ENCODE measurements around the gene KCND3.

The KCND3 gene

GRCh38 chr1:111909030-111909429 lies 80.4 kb downstream of the KCND3 start:
- DNase-seq = no peak

DNA sequence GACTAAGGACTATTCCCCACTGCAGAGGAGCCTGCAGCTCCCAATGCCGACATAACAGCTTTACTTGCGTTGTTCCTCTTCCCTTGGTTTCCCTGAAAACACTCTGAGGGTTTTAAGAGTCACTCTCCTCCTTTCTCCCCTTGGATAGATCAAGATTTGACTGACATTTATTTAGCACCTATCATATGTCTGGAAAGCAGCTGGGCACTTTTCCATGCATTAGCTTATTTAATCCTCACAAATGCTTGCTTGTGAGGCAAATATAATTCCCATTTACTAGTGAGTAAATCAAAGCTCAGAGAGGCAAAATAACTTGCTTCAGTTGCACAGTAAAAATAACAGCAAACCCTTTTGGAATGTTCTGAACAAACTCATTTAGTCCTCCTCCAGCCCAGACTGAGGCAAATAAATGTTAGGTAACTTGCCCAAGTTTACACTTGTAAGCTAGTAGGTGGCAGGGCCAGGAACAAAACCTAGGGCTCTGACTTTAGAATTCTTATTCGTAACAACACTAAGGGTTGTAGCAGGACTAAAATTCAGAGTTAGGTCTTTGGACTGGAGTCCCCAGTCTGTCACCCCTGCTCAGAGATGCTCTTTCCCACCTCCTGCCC lies 81.4 kb downstream of the KCND3 start:
- no peak for DNase-seq

DNA sequence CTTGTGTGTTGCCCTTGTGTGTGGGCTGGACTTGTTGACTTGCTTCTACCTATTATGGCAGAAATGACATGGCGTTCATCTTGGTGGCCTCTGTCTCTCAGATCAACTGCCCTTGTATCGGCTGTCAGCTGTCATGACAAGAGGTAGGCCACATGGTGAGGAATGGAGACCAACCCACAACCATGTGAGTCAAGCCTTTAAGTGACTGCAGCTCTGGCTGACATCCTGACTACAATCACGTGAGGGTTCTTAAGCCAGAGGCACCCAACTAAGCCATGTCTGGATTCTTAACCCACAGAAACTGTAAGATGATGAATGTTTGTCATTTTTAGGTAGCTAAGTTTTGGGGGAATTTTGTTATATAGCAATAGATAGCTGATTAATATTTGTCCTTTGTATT lies 82.1 kb downstream of the KCND3 start:
- DNase-seq = no peak

- DNase-seq = no peak
Measured at GRCh38 chr1:111906816-111907215, 82.7 kb downstream of the KCND3 start.

DNA sequence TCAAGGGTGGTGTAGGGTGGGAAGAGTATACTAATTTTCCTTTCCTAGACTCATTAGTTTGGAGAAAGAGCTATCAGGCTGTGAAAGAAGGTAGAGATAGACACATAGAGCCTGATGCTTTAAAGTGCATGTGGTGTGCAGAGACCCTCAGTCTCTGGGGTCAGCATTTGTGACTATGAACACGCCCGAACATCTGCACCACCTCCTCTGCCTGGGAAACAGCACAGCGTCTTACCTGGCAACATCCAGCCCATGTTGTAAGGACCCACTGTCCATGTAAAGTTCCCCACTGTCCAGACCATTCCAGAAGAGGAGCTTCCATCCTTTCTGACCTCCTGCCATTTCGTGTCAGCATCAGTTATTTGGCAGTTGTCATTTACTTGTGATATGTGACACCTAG lies 83.4 kb downstream of the KCND3 start:
- DNase-seq = no peak

DNA sequence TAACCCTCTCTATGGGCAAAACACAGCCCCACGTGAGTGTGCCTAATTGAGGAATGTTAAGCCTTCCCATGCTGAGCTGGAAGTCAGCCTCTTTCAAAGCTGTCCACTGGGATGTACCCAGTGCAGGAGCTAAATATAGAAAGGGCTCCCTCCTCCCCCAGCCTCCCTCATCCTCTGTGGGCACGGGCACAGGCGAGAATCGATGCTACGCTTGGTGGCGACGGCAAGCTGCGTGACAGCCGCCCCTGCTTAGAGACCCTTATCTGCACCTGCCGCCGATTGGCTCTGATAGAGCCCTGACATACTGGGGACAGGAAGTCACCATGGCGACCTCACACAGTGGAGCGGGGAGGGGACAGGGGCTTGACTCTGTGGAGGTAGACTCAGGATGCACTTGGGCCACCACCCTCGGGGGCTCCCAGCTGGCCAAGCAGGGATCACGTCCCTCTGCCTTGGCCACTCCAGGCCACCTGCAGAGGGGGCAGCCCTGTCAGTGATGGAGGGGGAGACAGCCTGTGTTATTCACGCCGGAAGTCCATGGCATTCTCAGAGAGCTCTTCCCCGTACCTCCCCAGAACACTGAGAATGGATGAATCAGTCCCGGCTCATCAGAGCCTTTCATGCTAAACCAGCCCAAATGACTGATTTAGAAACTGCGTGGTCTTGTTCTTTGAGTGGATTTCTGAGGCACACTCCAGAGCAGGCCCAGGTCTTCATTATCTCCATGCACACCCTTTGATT lies 84.8 kb downstream of the KCND3 start:
- DNase-seq = no peak

DNA sequence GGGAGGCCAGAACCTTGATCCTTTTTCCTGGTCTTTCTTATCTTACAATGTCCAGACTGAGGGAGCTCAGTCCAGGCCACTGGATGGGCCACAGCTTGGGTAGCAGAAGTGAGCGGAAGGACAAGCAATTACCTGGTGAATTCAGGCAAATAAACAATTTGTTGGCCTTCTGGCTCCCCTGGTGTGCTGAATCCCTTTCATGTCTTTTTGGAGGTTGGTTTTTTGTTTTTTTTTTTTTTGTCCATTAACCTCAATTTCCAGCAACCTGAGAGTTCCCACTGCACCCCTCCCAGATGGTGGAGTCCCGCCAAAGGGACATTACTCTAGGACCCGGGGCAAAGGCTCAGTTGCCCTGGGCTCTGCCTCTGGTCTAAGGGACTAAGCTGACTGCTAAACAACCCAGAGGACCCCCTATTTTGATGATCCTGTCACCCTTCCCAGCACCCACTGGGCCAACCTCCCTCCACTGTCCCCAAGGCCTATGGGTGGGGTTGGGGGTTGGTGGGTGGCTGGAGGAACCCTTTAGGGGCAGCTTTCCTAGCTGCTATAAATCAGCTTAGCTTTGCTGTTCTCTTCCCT lies 85.5 kb downstream of the KCND3 start:
- no peak for DNase-seq

GRCh38 chr1:111903148-111903870 lies 86.2 kb downstream of the KCND3 start:
- no peak for DNase-seq

- DNase-seq = no peak
Measured at GRCh38 chr1:111895469-111895868, 94.0 kb downstream of the KCND3 start.

DNA sequence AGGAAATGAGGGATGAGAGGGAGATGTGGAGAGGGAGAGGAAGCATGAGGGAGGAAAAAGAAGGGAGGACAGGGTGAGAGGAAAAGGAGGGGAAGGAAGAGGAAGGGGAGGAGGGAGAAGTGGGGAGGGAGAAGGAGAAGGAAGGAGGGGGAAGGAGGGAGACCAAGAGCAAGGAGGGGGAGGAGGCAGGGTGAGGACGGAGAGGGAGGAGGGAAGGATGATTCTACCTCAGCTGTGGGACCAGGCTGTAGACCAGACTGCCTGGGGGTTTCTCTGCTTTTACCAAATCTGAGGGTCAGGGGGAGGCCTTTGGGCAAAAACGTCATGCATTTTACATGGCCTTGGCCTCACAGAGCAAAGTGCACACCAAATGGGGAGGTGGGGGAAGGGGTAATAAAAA lies 94.5 kb downstream of the KCND3 start:
- no peak for DNase-seq

DNA sequence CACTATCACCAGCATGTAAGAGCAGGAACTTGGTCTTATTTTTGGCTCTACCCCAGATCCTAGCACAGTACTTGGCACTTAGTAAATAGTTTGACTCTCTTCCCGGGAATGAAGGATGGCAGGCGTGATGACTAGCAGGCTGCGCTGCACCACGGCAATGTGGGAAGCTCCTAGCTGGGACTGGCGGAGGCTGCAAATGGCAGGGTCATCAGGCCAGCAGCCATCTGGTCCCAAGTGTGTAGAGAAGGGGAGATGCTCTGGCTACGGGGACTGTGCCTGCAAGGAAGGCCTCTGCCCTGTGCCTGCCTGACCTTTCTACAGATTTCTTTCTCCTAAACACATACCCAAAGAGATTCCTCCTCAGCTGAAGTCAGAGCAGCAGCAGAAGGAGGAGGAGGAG lies 95.0 kb downstream of the KCND3 start:
- DNase-seq = no peak

DNA sequence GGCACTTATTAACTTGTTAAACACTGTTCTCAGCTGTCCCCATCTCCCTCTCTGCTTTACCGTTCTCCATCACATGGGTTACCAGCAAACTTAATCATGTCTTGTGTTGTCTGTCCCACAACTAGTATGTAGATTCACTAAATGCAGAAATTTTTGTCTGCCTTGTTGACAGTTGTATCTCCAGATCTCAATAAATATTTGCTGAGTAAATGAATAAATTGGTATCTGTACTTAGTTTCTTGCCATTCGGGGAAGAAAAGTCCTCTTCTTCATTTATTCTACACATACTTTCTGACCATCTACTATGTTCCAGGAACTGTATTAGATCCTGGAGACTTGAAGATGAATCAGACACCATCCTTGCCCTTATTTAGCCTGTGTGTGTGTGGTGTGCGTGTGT lies 97.9 kb downstream of the KCND3 start:
- DNase-seq = no peak

DNA sequence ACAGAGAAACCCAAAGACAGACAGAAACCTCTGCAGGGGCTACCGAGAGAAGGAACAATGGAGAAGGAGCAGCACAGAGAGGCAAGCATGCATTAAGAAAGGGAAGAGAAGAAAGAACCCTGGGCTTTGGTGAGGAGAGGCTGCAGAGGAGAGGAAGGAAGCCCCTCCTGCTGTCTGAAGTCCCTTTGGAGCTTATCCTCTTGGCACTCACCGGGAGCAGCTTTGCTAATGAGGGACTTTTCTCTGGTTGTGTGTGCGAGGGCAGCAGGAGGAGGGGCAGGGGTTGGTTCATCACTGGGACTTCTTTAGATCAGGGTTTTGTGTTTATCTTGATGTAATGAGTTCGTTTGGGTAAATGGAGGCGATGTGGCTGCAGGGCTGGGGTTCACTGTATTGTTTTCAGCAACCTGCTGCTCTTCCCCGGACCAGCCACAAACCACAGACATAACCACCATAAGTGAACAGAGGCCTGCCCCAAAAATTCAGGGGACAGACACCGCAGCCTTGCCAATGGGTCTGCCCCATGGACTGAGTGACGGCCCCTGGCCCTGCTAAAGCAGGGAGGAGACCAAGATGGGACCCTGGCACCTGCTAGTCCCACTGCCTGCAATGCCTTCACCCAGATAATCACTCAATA lies 100.6 kb downstream of the KCND3 start:
- DNase-seq = no peak

GRCh38 chr1:111887875-111888274 lies 101.6 kb downstream of the KCND3 start:
- DNase-seq = no peak

GRCh38 chr1:111887385-111887784 lies 102.1 kb downstream of the KCND3 start:
- DNase-seq = no peak

GRCh38 chr1:111886741-111887140 lies 102.7 kb downstream of the KCND3 start:
- DNase-seq = no peak

DNA sequence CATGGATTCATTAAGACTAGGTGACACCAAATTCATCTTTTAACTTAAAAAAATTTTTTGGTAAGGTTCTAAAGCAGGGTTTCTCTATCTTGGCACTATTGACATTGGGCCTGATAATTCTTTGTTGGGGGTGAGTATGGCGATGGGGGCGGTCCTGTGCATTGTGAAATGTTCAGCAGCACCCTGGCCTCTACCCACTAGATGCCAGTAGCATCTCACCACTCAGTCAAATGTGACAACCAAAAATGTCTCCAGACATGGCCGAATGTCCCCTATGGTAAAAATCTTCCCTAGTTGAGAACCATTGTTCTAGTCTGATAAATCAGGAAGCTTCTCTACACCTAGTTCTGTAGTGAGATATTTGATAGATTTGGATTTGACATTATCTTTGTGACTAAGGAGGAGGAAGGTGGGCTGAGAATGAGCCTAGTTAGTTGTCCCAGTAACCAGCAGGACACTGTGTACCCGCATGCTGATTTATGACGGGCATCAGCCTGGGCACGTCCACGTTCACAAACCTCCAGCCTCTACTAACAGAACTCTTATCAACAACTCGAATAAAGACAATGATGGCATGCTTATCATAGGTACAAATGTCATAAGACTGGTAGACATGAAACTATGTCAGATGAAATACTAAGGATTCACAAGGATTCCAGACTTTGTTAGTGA lies 104.6 kb downstream of the KCND3 start:
- DNase-seq = no peak

GRCh38 chr1:111882986-111883560 lies 106.4 kb downstream of the KCND3 start:
- DNase-seq = no peak

DNA sequence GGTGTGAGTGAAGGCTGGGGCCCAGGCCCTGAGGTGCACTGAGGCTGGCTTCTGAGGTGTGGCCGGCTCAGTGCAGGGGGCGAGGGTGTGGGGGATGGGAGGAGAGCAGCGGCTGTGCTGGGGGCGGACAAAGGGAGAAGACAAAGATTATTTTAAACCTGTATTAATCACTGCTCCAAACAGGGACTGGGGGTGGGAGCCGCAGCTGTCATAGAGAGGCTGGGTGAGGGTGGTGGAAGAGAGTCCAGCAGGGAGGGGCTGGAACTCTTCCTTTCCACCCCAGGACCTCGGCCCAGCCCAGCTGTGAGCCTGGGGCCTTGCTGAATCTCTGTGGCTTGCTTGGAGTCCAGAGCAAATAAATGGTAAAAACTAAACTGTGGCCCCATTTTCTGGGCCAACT lies 106.9 kb downstream of the KCND3 start:
- DNase-seq = no peak

DNA sequence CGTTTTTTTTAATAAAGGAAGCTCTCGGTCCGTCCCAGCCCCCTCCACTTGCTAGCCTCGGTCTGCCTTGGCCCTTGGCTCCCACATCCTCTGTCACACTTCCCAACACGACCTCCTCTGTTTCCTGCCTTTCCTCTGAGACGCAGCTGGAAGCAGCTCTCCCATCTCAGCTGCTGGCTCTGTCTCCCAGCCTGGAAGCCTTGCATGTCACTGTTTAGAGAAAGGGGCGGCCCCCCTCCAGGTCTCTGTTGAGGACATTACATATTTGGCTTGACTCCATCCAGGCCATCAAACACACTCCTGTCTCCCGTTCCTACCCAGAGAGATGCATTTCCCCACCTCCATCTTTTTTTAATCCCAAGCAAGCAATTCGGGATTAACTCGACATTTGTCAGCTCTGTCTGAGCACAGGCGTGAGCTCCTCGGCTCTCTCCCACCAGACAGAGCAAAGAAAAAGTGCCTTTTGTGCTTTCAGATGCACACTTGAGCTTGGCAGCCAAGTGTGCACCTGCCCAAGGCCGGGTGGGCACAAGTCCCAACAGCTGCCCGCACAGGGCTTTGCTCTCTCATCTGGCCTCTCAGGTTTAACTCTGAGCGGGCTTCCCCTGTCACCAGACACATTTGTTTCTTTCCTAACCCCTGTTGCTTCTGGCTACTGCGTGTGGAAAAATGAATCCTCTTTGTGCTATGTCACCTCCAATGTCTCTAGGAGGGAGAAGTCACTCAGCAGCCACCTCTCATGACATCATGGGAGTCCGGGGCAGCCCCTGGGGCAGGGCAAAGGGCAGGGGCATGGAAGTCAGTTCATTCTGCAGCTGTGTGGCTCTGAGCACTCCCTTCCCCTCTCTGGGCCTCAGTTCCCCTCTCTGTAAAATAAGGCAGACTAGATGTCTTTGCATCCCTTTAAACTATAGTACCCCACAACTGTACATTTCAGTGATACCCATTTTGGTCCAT lies 108.3 kb downstream of the KCND3 start:
- DNase-seq = no peak

GRCh38 chr1:111879081-111879480 lies 110.4 kb downstream of the KCND3 start:
- DNase-seq = no peak

Measured in activated CD4-positive, CD25-positive, alpha-beta regulatory T cell (primary cell).